H9 (cell line): ENCODE data around the gene ITGB3. TPM values are rescaled to one million over a fixed set of nuclear protein-coding genes. Genes with fewer than 3 reads are reported as not detected.

Experiments used
- DNase-seq: peaks from one replicate; pipeline ENCODE4 v3.0.0-alpha.2; 2017
- H2AFZ ChIP-seq: one replicate; pipeline ENCODE4 v1.6.1; 2013; ENCODE audit warnings: mild to moderate bottlenecking, low read length, control low read depth, moderate library complexity
- H2AK5ac ChIP-seq: 2 replicates; pipeline ENCODE4 v1.6.1; 2013; ENCODE audit warnings: low read length, control low read depth, mixed read lengths; ENCODE audit not compliant: insufficient read length
- H2BK120ac ChIP-seq: one replicate; pipeline ENCODE4 v1.6.1; 2013; ENCODE audit warnings: low read depth, mild to moderate bottlenecking, low read length, control low read depth, inconsistent platforms; ENCODE audit not compliant: poor library complexity, severe bottlenecking
- H2BK12ac ChIP-seq: 2 replicates; pipeline ENCODE4 v1.6.1; 2013; ENCODE audit warnings: low read length, control low read depth, mixed read lengths, low read depth; ENCODE audit not compliant: insufficient read length
- H2BK15ac ChIP-seq: 2 replicates; pipeline ENCODE4 v1.6.1; 2013; ENCODE audit warnings: low read depth, low read length, control low read depth
- H2BK20ac ChIP-seq: one replicate; pipeline ENCODE4 v1.6.1; 2013; ENCODE audit warnings: low read depth, mild to moderate bottlenecking, low read length, control low read depth, inconsistent platforms; ENCODE audit not compliant: poor library complexity, severe bottlenecking
- H2BK5ac ChIP-seq: 2 replicates; pipeline ENCODE4 v1.6.1; 2013; ENCODE audit warnings: low read length, control low read depth, mixed read lengths; ENCODE audit not compliant: insufficient read length
- H3K14ac ChIP-seq: 2 replicates; pipeline ENCODE4 v1.6.1; 2013; ENCODE audit warnings: low read length, control low read depth; ENCODE audit not compliant: insufficient read depth
- H3K18ac ChIP-seq: 2 replicates; pipeline ENCODE4 v1.6.1; 2013; ENCODE audit warnings: low read depth, mild to moderate bottlenecking, mixed read lengths, low read length, control low read depth; ENCODE audit not compliant: insufficient read length
- H3K23ac ChIP-seq: 2 replicates; pipeline ENCODE4 v1.6.1; 2013; ENCODE audit warnings: low read length, control low read depth, mixed read lengths, low read depth; ENCODE audit not compliant: insufficient read length
- H3K23me2 ChIP-seq: 2 replicates; pipeline ENCODE4 v1.6.1; 2013; ENCODE audit warnings: low read depth, mild to moderate bottlenecking, mixed read lengths, low read length, control low read depth; ENCODE audit not compliant: insufficient read length, poor library complexity, severe bottlenecking
- H3K27ac ChIP-seq: 2 replicates; pipeline ENCODE4 v1.5.1; 2013; ENCODE audit warnings: low read length, control low read depth, mixed read lengths, low read depth; ENCODE audit not compliant: insufficient read length
- H3K27me3 ChIP-seq: 2 replicates; pipeline ENCODE4 v1.6.1; 2013; ENCODE audit warnings: low read length, control low read depth, inconsistent platforms; ENCODE audit not compliant: insufficient read depth
- H3K4ac ChIP-seq: 2 replicates; pipeline ENCODE4 v1.6.1; 2013; ENCODE audit warnings: low read depth, mild to moderate bottlenecking, control low read depth, inconsistent platforms, low read length, moderate library complexity
- H3K4me1 ChIP-seq: 2 replicates; pipeline ENCODE4 v1.6.1; 2013; ENCODE audit warnings: low read length, control low read depth, inconsistent platforms; ENCODE audit not compliant: insufficient read depth
- H3K4me2 ChIP-seq: 2 replicates; pipeline ENCODE4 v1.6.1; 2013; ENCODE audit warnings: low read length, control low read depth, mixed read lengths; ENCODE audit not compliant: insufficient read length, insufficient read depth
- H3K56ac ChIP-seq: 2 replicates; pipeline ENCODE4 v1.6.1; 2013; ENCODE audit warnings: low read depth, mild to moderate bottlenecking, mixed read lengths, low read length, control low read depth; ENCODE audit not compliant: insufficient read length
- H3K79me1 ChIP-seq: 2 replicates; pipeline ENCODE4 v1.6.1; 2013; ENCODE audit warnings: low read depth, mild to moderate bottlenecking, moderate library complexity, low read length, control low read depth, inconsistent platforms; ENCODE audit not compliant: insufficient read depth, poor library complexity, severe bottlenecking
- H3K79me2 ChIP-seq: 2 replicates; pipeline ENCODE4 v1.6.1; 2013; ENCODE audit warnings: low read length, control low read depth, inconsistent platforms; ENCODE audit not compliant: insufficient read depth
- H3K9ac ChIP-seq: 2 replicates; pipeline ENCODE4 v1.6.1; 2013; ENCODE audit warnings: low read length, control low read depth, mixed read lengths; ENCODE audit not compliant: insufficient read length; ENCODE audit errors: extremely low read depth
- H3K9me3 ChIP-seq: one replicate; pipeline ENCODE4 v1.6.1; 2013; ENCODE audit warnings: low read depth, low read length, inconsistent platforms; ENCODE audit not compliant: control insufficient read depth
- H3T11ph ChIP-seq: one replicate; pipeline ENCODE4 v1.6.1; 2013; ENCODE audit warnings: mild to moderate bottlenecking, low read length, control low read depth, inconsistent platforms
- H4K20me1 ChIP-seq: one replicate; pipeline ENCODE4 v1.6.1; 2013; ENCODE audit not compliant: control insufficient read depth, insufficient read length, insufficient read depth
- H4K5ac ChIP-seq: 2 replicates; pipeline ENCODE4 v1.6.1; 2013; ENCODE audit warnings: low read depth, mild to moderate bottlenecking, mixed read lengths, low read length, control low read depth; ENCODE audit not compliant: insufficient read length
- H4K8ac ChIP-seq: replicated peaks from 2 replicates; pipeline ENCODE4 v1.6.1; 2013; ENCODE audit warnings: low read length, control low read depth, mixed read lengths, low read depth; ENCODE audit not compliant: insufficient read length
- H4K91ac ChIP-seq: 2 replicates; pipeline ENCODE4 v1.6.1; 2013; ENCODE audit warnings: low read depth, mild to moderate bottlenecking, moderate library complexity, mixed read lengths, low read length, control low read depth; ENCODE audit not compliant: insufficient read length
- H3K27ac Mint-ChIP-seq, 3 experiments: 2 replicates in 2 of 3; 3 replicates in 1 of 3; pipeline ENCODE4 v1.8.0; 2020 to 2021; ENCODE audit warnings: mixed read lengths in 3 of 3, mild to moderate bottlenecking in 1 of 3, moderate library complexity in 1 of 3
- H3K27me3 Mint-ChIP-seq: 2 replicates; pipeline ENCODE4 v1.8.0; 2021; ENCODE audit warnings: low read depth, mild to moderate bottlenecking, moderate library complexity, mixed read lengths
- H3K36me3 Mint-ChIP-seq, 3 experiments: 2 replicates in 2 of 3; 3 replicates in 1 of 3; pipeline ENCODE4 v1.8.0; 2020 to 2021; ENCODE audit warnings: low read depth in 3 of 3, mixed read lengths in 3 of 3; ENCODE audit not compliant: insufficient read depth in 1 of 3
- H3K4me1 Mint-ChIP-seq, 2 experiments: 2 replicates each; pipeline ENCODE4 v1.8.0; 2020; ENCODE audit warnings: mixed read lengths in 2 of 2
- H3K4me3 Mint-ChIP-seq, 2 experiments: 2 replicates in 1 of 2; 3 replicates in 1 of 2; pipeline ENCODE4 v1.8.0; 2020 to 2021; ENCODE audit warnings: mild to moderate bottlenecking in 2 of 2, mixed read lengths in 2 of 2, moderate library complexity in 1 of 2
- H3K9me3 Mint-ChIP-seq, 2 experiments: 2 replicates in 1 of 2; 3 replicates in 1 of 2; pipeline ENCODE4 v1.8.0; 2020; ENCODE audit warnings: mild to moderate bottlenecking in 2 of 2, mixed read lengths in 2 of 2, moderate library complexity in 1 of 2
- WGBS: extraction: QIAGEN DNeasy Blood & Tissue Kit; methylation state at CpG from one replicate; pipeline ENCODE4 v1.1.7; 2013; ENCODE audit warnings: missing lambda C conversion rate, low lambda C conversion rate, mixed read lengths; ENCODE audit not compliant: insufficient read length; ENCODE audit errors: extremely low coverage; 5-methylcytosine and 5-hydroxymethylcytosine counted together
- total RNA-seq: library from RNA; stranded (reverse); gene quantifications from 2 replicates; pipeline ENCODE4 v1.2.1, GENCODE V29; 2021
- TF ChIP-seq, protein P1 (sequence below): fragments of 200-600 bp; sonication (generic); conservative IDR thresholded peaks from 3 replicates; pipeline ENCODE4 v1.8.0; 2021; ENCODE audit warnings: antibody characterized with exemption, mild to moderate bottlenecking

Gene ITGB3
- total RNA-seq, 1 experiment from 2014 or later: not detected

DNA sequence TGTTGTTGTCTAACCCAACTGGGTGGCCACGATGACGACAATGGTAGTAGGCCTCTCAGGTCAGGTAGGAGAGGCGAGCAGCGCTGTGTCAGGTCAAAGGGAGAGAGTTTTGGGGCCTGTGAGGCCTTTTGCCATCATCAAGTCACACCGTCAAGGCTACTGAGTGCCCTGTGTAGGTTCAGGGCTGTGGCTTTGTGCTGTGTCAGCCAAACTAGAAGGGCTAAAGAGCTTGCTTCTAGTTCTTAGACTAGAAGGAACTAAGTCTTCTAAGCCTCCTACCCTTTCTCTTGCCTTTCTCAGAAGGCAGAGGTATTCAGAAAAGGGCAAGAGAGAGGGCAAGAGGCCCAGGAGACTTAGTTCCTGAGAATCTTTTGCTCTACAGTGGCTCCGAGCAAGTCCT lies 45.1 kb downstream of the ITGB3 start:
- H3K79me1 ChIP-seq: no peaks in the 10 kb centered on the region
- Mint-ChIP-seq H3K4me1 (peaks cover 6 to 11% of the 10 kb centered on the region in 2 experiments), H3K4me3 (no peak overlapping the region), H3K27me3 (peaks cover 9% of the 10 kb centered on the region), H3K36me3 (no peaks in the 10 kb centered on the region), H3K27ac (no peak overlapping the region), H3K9me3 (no peaks in the 10 kb centered on the region)
- no peaks in the 10 kb centered on the region for H3K9me3 ChIP-seq
- H3K79me2 ChIP-seq: no peaks in the 10 kb centered on the region
- H3K56ac ChIP-seq: no peak overlapping the region
- no peak overlapping the region for H2BK20ac ChIP-seq
- no peak overlapping the region for H4K8ac ChIP-seq
- no peak overlapping the region for H4K5ac ChIP-seq
- H2AFZ ChIP-seq: no peak overlapping the region
- H3T11ph ChIP-seq: no peak overlapping the region
- H3K4me2 ChIP-seq: no peak overlapping the region
- no peak overlapping the region for H2BK120ac ChIP-seq
- H2AK5ac ChIP-seq: no peak overlapping the region
- H3K27me3 ChIP-seq: no peaks in the 10 kb centered on the region
- no peak overlapping the region for H3K27ac ChIP-seq
- no peak overlapping the region for H4K91ac ChIP-seq
- no CpG with 5 or more reads among the region's 6 CpGs for WGBS
- DNase-seq: no peak
- no peaks in the 10 kb centered on the region for H3K4me1 ChIP-seq
- H4K20me1 ChIP-seq: no peaks in the 10 kb centered on the region
- no peak overlapping the region for H3K23ac ChIP-seq
- TF ChIP-seq, protein P1, sequence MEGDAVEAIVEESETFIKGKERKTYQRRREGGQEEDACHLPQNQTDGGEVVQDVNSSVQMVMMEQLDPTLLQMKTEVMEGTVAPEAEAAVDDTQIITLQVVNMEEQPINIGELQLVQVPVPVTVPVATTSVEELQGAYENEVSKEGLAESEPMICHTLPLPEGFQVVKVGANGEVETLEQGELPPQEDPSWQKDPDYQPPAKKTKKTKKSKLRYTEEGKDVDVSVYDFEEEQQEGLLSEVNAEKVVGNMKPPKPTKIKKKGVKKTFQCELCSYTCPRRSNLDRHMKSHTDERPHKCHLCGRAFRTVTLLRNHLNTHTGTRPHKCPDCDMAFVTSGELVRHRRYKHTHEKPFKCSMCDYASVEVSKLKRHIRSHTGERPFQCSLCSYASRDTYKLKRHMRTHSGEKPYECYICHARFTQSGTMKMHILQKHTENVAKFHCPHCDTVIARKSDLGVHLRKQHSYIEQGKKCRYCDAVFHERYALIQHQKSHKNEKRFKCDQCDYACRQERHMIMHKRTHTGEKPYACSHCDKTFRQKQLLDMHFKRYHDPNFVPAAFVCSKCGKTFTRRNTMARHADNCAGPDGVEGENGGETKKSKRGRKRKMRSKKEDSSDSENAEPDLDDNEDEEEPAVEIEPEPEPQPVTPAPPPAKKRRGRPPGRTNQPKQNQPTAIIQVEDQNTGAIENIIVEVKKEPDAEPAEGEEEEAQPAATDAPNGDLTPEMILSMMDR: no peak
- no peak overlapping the region for H3K18ac ChIP-seq
- no peak overlapping the region for H2BK12ac ChIP-seq
- H2BK5ac ChIP-seq: no peak overlapping the region
- no peak overlapping the region for H3K14ac ChIP-seq
- no peaks in the 10 kb centered on the region for H3K23me2 ChIP-seq
- no peak overlapping the region for H3K9ac ChIP-seq
- no peak overlapping the region for H3K4ac ChIP-seq
- H2BK15ac ChIP-seq: no peak overlapping the region
